CD4-positive, alpha-beta memory T cell (primary cell): ENCODE measurements around the gene NAPEPLD. TPM values are rescaled to one million over a fixed set of nuclear protein-coding genes. Genes with fewer than 3 reads are reported as not detected.

Experiments
- CTCF ChIA-PET: fragments of 350-600 bp; sonication (Branson Sonifier 250); formaldehyde crosslinking; loops from one replicate; lab custom pipeline; 2021; ENCODE audit warnings: inconsistent platforms; ENCODE audit not compliant: partially characterized antibody; lab: Charles Lee
- POLR2A ChIA-PET: fragments of 350-600 bp; sonication (Branson Sonifier 250); formaldehyde crosslinking; loops from one replicate; lab custom pipeline; 2021; ENCODE audit not compliant: partially characterized antibody; lab: Charles Lee
- DNase-seq, 5 donors: peaks; one replicate each; pipeline versions ENCODE4 v3.0.0 to v3.0.0-alpha.2; 2020 to 2022; ENCODE audit warnings: mixed read lengths in 1 of 5
- H3K27ac ChIP-seq: one replicate; pipeline ENCODE4 v1.7.0; 2013; ENCODE audit warnings: low read depth, low read length
- H3K27me3 ChIP-seq: 2 replicates; pipeline ENCODE4 v1.7.0; 2013; ENCODE audit warnings: mild to moderate bottlenecking, low read length, moderate library complexity; ENCODE audit not compliant: insufficient read depth
- H3K36me3 ChIP-seq: 2 replicates; pipeline ENCODE4 v1.7.0; 2013; ENCODE audit warnings: mild to moderate bottlenecking, low read length, moderate library complexity; ENCODE audit not compliant: insufficient read depth
- H3K4me1 ChIP-seq: 2 replicates; pipeline ENCODE4 v1.7.0; 2013; ENCODE audit warnings: mild to moderate bottlenecking, low read length, moderate library complexity; ENCODE audit not compliant: insufficient read depth
- H3K4me3 ChIP-seq, 2 donors: one replicate each; pipeline ENCODE4 v1.7.0; 2013; ENCODE audit warnings: low read length in 2 of 2, mild to moderate bottlenecking in 1 of 2
- H3K9me3 ChIP-seq, 2 donors: one replicate each; pipeline ENCODE4 v1.7.0; 2013; ENCODE audit warnings: low read length in 2 of 2, control low read depth in 1 of 2; ENCODE audit not compliant: control insufficient read depth in 1 of 2
- H3K27ac Mint-ChIP-seq, 7 donors: one replicate each; pipeline ENCODE4 v1.8.0; 2020 to 2021; ENCODE audit warnings: mixed read lengths in 7 of 7, mild to moderate bottlenecking in 6 of 7, inconsistent platforms in 3 of 7, moderate library complexity in 3 of 7
- H3K27me3 Mint-ChIP-seq, 2 donors: one replicate each; pipeline ENCODE4 v1.8.0; 2020 to 2021; ENCODE audit warnings: mixed read lengths in 2 of 2
- H3K36me3 Mint-ChIP-seq, 2 donors: one replicate each; pipeline ENCODE4 v1.8.0; 2020 to 2021; ENCODE audit warnings: mixed read lengths in 2 of 2, inconsistent platforms in 1 of 2, mild to moderate bottlenecking in 1 of 2
- H3K4me1 Mint-ChIP-seq, 4 donors: one replicate each; pipeline ENCODE4 v1.8.0; 2020 to 2021; ENCODE audit warnings: mixed read lengths in 4 of 4, mild to moderate bottlenecking in 1 of 4
- H3K4me3 Mint-ChIP-seq, 8 donors: one replicate each; pipeline ENCODE4 v1.8.0; 2020 to 2021; ENCODE audit warnings: mixed read lengths in 8 of 8, mild to moderate bottlenecking in 7 of 8, moderate library complexity in 6 of 8, inconsistent platforms in 3 of 8
- H3K9me3 Mint-ChIP-seq, 8 donors: one replicate each; pipeline ENCODE4 v1.8.0; 2020 to 2021; ENCODE audit warnings: mixed read lengths in 8 of 8, mild to moderate bottlenecking in 5 of 8, inconsistent platforms in 3 of 8, moderate library complexity in 1 of 8
- intact Hi-C: fragments of 100-400 bp; cut with micrococcal nuclease; formaldehyde crosslinking; loops from one replicate; pipeline ENCODE4 v1.15.1; 2023
- polyA plus RNA-seq, 2 donors: library from polyadenylated mRNA; unstranded; fragments of 300-500 nt; fragmentation: Illumina TruSeq; gene quantifications; one replicate each; pipeline ENCODE4 v1.2.3, GENCODE V29; 2021
- total RNA-seq, 2 experiments: library from RNA; stranded (reverse); gene quantifications; one replicate each; pipeline ENCODE4 v1.2.3, GENCODE V29; 2021

NAPEPLD gene
- total and polyA plus RNA-seq, 4 experiments from 2014 or later, result 2.1 to 22.2 (median 16.6) TPM

- Mint-ChIP-seq H3K27me3 (no peaks in the 10 kb centered on the region), H3K27ac (no peak overlapping the region), H3K4me1 (no peaks in the 10 kb centered on the region), H3K4me3 (no peak overlapping the region), H3K36me3 (peaks cover 0 to 4% of the 10 kb centered on the region in 2 donors), H3K9me3 (peaks cover 0 to 6% (median 0%) of the 10 kb centered on the region in 8 donors)
- CTCF ChIA-PET, result no interaction called here
- POLR2A ChIA-PET, result no interaction called here
- Histone ChIP-seq H3K4me1 (no peaks in the 10 kb centered on the region), H3K36me3 (no peaks in the 10 kb centered on the region), H3K4me3 (no peak overlapping the region), H3K27me3 (no peaks in the 10 kb centered on the region), H3K27ac (no peak overlapping the region), H3K9me3 (no peaks in the 10 kb centered on the region)
- DNase-seq, result no peak
- intact Hi-C loops, result no loop called here
These were observed 97.4 kb downstream of the NAPEPLD start for GRCh38 chr7:103051519-103051918.

Other genes starting within 250 kb of the NAPEPLD start
- gene LRRC17, start 236.1 kb downstream of the NAPEPLD start, total RNA-seq, result under 1 TPM; 0.52 to 0.72 TPM
- under 1 TPM in 1 of 2 donors, not detected in 1; 0.26 TPM for gene LRRC17, start 236.1 kb downstream of the NAPEPLD start, polyA plus RNA-seq
- 1 to 10 TPM in 1 of 2 experiments, under 1 TPM in 1; 0.49 to 2.2 TPM for gene FBXL13, start 74.3 kb downstream of the NAPEPLD start, total RNA-seq
- gene FBXL13, start 74.3 kb downstream of the NAPEPLD start, polyA plus RNA-seq, result under 1 TPM in 1 of 2 donors, not detected in 1; 0.10 TPM
- gene ARMC10, start 74.0 kb downstream of the NAPEPLD start, total RNA-seq, result 10 to 100 TPM; 28.4 to 28.8 TPM
- gene ARMC10, start 74.0 kb downstream of the NAPEPLD start, polyA plus RNA-seq, result 10 to 100 TPM; 42.8 to 54.2 TPM
- 10 to 100 TPM; 72.7 to 76.2 TPM for gene PMPCB, start 148.3 kb upstream of the NAPEPLD start, total RNA-seq
- gene PMPCB, start 148.3 kb upstream of the NAPEPLD start, polyA plus RNA-seq, result 10 to 100 TPM; 71.2 to 86.1 TPM
- gene DNAJC2, start 195.7 kb upstream of the NAPEPLD start, total RNA-seq, result 10 to 100 TPM; 36.0 to 40.5 TPM
- gene DNAJC2, start 195.7 kb upstream of the NAPEPLD start, polyA plus RNA-seq, result 10 to 100 TPM; 10.6 to 26.5 TPM
- 10 to 100 TPM; 68.2 to 69.3 TPM for gene PSMC2, start 198.5 kb upstream of the NAPEPLD start, total RNA-seq
- gene PSMC2, start 198.5 kb upstream of the NAPEPLD start, polyA plus RNA-seq, result 100 to 1,000 TPM; 133 to 169 TPM